GM23338 (cell line): ENCODE data around the gene VAMP7. TPM values are rescaled to one million over a fixed set of nuclear protein-coding genes. Genes with fewer than 3 reads are reported as not detected.

ENCODE experiments used
- ATAC-seq: fragments of 200-7000 bp; cut with Tn5 transposase; 3 replicates; pipeline ENCODE4 v1.9.1; 2020
- DNase-seq: peaks from one replicate; pipeline ENCODE4 v3.0.0-alpha.2; 2015; ENCODE audit warnings: low spot score
- H2AFZ ChIP-seq: fragments of 200-600 bp; sonication (generic); 2 replicates; pipeline ENCODE4 v1.8.0; 2016; ENCODE audit warnings: antibody characterized with exemption, mild to moderate bottlenecking, moderate library complexity
- H3F3A ChIP-seq: fragments of 200-600 bp; sonication (generic); replicated peaks from 2 replicates; pipeline ENCODE4 v1.8.0; 2017; ENCODE audit warnings: antibody characterized with exemption, mixed run types, low read depth
- H3K27ac ChIP-seq: fragments of 200-600 bp; sonication (generic); 2 replicates; pipeline ENCODE4 v1.6.1; 2016; ENCODE audit warnings: low read depth
- H3K27me3 ChIP-seq: fragments of 200-600 bp; sonication (generic); 2 replicates; pipeline ENCODE4 v1.8.0; 2016; ENCODE audit warnings: mild to moderate bottlenecking, mixed run types, moderate library complexity; ENCODE audit not compliant: insufficient read depth
- H3K36me3 ChIP-seq: fragments of 200-600 bp; sonication (generic); 2 replicates; pipeline ENCODE4 v1.8.0; 2016; ENCODE audit warnings: mild to moderate bottlenecking; ENCODE audit not compliant: insufficient read depth
- H3K4me1 ChIP-seq: fragments of 200-600 bp; sonication (generic); 2 replicates; pipeline ENCODE4 v1.8.0; 2016; ENCODE audit warnings: mild to moderate bottlenecking, moderate library complexity; ENCODE audit not compliant: insufficient read depth
- H3K4me2 ChIP-seq: fragments of 200-600 bp; sonication (generic); 2 replicates; pipeline ENCODE4 v1.7.1; 2017; ENCODE audit warnings: mixed run types
- H3K4me3 ChIP-seq: fragments of 200-600 bp; sonication (generic); 2 replicates; pipeline ENCODE4 v1.6.1; 2016; ENCODE audit warnings: mixed run types
- H3K79me2 ChIP-seq: fragments of 200-600 bp; sonication (generic); replicated peaks from 2 replicates; pipeline ENCODE4 v1.8.0; 2017; ENCODE audit warnings: mild to moderate bottlenecking; ENCODE audit not compliant: insufficient read depth
- H3K9me2 ChIP-seq: fragments of 200-600 bp; sonication (generic); 2 replicates; pipeline ENCODE4 v1.8.0; 2017; ENCODE audit not compliant: insufficient read depth
- H4K20me1 ChIP-seq: fragments of 200-600 bp; sonication (generic); replicated peaks from 2 replicates; pipeline ENCODE4 v1.8.0; 2017; ENCODE audit warnings: mild to moderate bottlenecking; ENCODE audit not compliant: insufficient read depth
- H3K27ac Mint-ChIP-seq: 2 replicates; pipeline ENCODE4 v1.8.0; 2020; ENCODE audit warnings: inconsistent platforms, mild to moderate bottlenecking, moderate library complexity, mixed read lengths
- H3K27me3 Mint-ChIP-seq: 3 replicates; pipeline ENCODE4 v1.8.0; 2022; ENCODE audit warnings: low read depth, mild to moderate bottlenecking, moderate library complexity, mixed read lengths, inconsistent platforms; ENCODE audit not compliant: insufficient read depth, poor library complexity
- H3K36me3 Mint-ChIP-seq: 3 replicates; pipeline ENCODE4 v1.8.0; 2021; ENCODE audit warnings: low read depth, mild to moderate bottlenecking, inconsistent platforms, moderate library complexity, mixed read lengths
- H3K4me1 Mint-ChIP-seq: 3 replicates; pipeline ENCODE4 v1.8.0; 2020; ENCODE audit warnings: mild to moderate bottlenecking, inconsistent platforms, mixed read lengths
- H3K4me3 Mint-ChIP-seq: 3 replicates; pipeline ENCODE4 v1.8.0; 2021; ENCODE audit warnings: moderate library complexity, mild to moderate bottlenecking, inconsistent platforms, mixed read lengths
- H3K9me3 Mint-ChIP-seq: 3 replicates; pipeline ENCODE4 v1.8.0; 2020; ENCODE audit warnings: moderate library complexity, mild to moderate bottlenecking, inconsistent platforms, mixed read lengths
- CREB1 ChIP-seq: fragments of 250-450 bp; sonication (Bioruptor Pico); IDR thresholded peaks from 2 replicates; pipeline ENCODE4 v1.5.0; 2020; ENCODE audit warnings: low read depth, mild to moderate bottlenecking, moderate library complexity
- EZH2 ChIP-seq: fragments of 200-600 bp; sonication (generic); IDR thresholded peaks from one replicate; pipeline ENCODE4 v1.8.0; 2017; ENCODE audit warnings: antibody characterized with exemption, mild to moderate bottlenecking, low read depth; ENCODE audit not compliant: unreplicated experiment
- EZH2phosphoT487 ChIP-seq: fragments of 200-600 bp; sonication (generic); IDR thresholded peaks from one replicate; pipeline ENCODE4 v1.8.1; 2018; ENCODE audit warnings: antibody characterized with exemption; ENCODE audit not compliant: unreplicated experiment
- NANOG ChIP-seq: IDR thresholded peaks from 2 replicates; pipeline ENCODE4 v1.6.1; 2016; ENCODE audit warnings: antibody characterized with exemption, borderline replicate concordance
- POLR2AphosphoS5 ChIP-seq: IDR thresholded peaks from 2 replicates; pipeline ENCODE4 v1.6.1; 2016; ENCODE audit warnings: antibody characterized with exemption, low read depth
- ZNF114 ChIP-seq: fragments of 250-450 bp; sonication (Bioruptor Pico); IDR thresholded peaks from 2 replicates; pipeline ENCODE4 v1.5.0; 2020; ENCODE audit warnings: mild to moderate bottlenecking, moderate library complexity
- ZNF331 ChIP-seq: fragments of 250-450 bp; sonication (Bioruptor Pico); IDR thresholded peaks from 2 replicates; pipeline ENCODE4 v1.5.0; 2020; ENCODE audit warnings: low read depth, mild to moderate bottlenecking, moderate library complexity
- polyA plus RNA-seq: library from polyadenylated mRNA; unstranded; fragments of >200 nt; fragmentation: Nextera tagmentation; extraction: Ambion mirVana; gene quantifications from 2 replicates; pipeline ENCODE4 v1.2.1, GENCODE V29; 2016
- total RNA-seq: library from RNA; depleted of rRNA; stranded (reverse); fragments of >200 nt; shearing (Covaris generic); gene quantifications from 2 replicates; pipeline ENCODE4 v1.2.3, GENCODE V29; 2014
- TF ChIP-seq, protein P1 (sequence below): IDR thresholded peaks from one replicate; pipeline ENCODE4 v1.6.1; 2018; ENCODE audit warnings: antibody characterized with exemption; ENCODE audit not compliant: unreplicated experiment
- TF ChIP-seq, protein P2 (sequence below), 2 experiments: fragments of 200-600 bp in 1 of 2; sonication (generic) in 1 of 2; conservative IDR thresholded peaks; 2 replicates each; pipeline versions ENCODE4 v1.5.1 to v1.6.1; 2016 to 2017; ENCODE audit warnings: antibody characterized with exemption in 2 of 2, low read depth in 2 of 2, mild to moderate bottlenecking in 2 of 2, moderate library complexity in 1 of 2
- TF ChIP-seq, protein P3 (sequence below): IDR thresholded peaks from 2 replicates; pipeline ENCODE4 v1.6.1; 2016; ENCODE audit warnings: antibody characterized with exemption
- TF ChIP-seq, protein P4 (sequence below): fragments of 250-450 bp; sonication (Bioruptor Pico); IDR thresholded peaks from 2 replicates; pipeline ENCODE4 v1.5.0; 2020; ENCODE audit warnings: mild to moderate bottlenecking, moderate library complexity

Gene VAMP7
- total and polyA plus RNA-seq, 2 experiments from 2014 or later = 14.0 to 22.7 TPM

DNA sequence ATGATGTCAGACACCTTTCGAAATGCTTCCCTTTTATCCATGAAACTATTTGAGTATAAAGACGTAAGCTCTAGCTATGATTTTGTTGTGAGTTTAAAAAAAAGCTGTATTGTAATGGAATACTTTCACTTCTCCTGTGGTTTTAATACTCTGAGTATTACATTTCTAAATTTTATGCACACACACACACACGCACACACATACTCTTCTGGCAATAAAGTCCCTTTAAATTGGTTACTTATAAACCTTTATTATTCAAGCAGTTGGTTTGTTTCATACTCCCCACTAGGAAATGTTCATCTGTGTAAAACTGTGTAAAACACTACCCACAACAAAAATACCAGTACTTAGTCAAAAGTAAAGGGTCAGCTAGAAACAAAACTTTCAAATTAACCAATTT, 18.2 kb downstream of the VAMP7 start (continued):
- TF ChIP-seq, protein P1, sequence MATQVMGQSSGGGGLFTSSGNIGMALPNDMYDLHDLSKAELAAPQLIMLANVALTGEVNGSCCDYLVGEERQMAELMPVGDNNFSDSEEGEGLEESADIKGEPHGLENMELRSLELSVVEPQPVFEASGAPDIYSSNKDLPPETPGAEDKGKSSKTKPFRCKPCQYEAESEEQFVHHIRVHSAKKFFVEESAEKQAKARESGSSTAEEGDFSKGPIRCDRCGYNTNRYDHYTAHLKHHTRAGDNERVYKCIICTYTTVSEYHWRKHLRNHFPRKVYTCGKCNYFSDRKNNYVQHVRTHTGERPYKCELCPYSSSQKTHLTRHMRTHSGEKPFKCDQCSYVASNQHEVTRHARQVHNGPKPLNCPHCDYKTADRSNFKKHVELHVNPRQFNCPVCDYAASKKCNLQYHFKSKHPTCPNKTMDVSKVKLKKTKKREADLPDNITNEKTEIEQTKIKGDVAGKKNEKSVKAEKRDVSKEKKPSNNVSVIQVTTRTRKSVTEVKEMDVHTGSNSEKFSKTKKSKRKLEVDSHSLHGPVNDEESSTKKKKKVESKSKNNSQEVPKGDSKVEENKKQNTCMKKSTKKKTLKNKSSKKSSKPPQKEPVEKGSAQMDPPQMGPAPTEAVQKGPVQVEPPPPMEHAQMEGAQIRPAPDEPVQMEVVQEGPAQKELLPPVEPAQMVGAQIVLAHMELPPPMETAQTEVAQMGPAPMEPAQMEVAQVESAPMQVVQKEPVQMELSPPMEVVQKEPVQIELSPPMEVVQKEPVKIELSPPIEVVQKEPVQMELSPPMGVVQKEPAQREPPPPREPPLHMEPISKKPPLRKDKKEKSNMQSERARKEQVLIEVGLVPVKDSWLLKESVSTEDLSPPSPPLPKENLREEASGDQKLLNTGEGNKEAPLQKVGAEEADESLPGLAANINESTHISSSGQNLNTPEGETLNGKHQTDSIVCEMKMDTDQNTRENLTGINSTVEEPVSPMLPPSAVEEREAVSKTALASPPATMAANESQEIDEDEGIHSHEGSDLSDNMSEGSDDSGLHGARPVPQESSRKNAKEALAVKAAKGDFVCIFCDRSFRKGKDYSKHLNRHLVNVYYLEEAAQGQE = no peak
- TF ChIP-seq, protein P2, sequence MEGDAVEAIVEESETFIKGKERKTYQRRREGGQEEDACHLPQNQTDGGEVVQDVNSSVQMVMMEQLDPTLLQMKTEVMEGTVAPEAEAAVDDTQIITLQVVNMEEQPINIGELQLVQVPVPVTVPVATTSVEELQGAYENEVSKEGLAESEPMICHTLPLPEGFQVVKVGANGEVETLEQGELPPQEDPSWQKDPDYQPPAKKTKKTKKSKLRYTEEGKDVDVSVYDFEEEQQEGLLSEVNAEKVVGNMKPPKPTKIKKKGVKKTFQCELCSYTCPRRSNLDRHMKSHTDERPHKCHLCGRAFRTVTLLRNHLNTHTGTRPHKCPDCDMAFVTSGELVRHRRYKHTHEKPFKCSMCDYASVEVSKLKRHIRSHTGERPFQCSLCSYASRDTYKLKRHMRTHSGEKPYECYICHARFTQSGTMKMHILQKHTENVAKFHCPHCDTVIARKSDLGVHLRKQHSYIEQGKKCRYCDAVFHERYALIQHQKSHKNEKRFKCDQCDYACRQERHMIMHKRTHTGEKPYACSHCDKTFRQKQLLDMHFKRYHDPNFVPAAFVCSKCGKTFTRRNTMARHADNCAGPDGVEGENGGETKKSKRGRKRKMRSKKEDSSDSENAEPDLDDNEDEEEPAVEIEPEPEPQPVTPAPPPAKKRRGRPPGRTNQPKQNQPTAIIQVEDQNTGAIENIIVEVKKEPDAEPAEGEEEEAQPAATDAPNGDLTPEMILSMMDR (conservative IDR thresholded peaks at IDR 0.05; ENCODE audit: low read depth in 2 of 2) = no peak
- TF ChIP-seq EZH2 (no peak), ZNF331 (CRISPR knock-in tag) (no peak), POLR2AphosphoS5 (no peak)
- TF ChIP-seq, protein P3, sequence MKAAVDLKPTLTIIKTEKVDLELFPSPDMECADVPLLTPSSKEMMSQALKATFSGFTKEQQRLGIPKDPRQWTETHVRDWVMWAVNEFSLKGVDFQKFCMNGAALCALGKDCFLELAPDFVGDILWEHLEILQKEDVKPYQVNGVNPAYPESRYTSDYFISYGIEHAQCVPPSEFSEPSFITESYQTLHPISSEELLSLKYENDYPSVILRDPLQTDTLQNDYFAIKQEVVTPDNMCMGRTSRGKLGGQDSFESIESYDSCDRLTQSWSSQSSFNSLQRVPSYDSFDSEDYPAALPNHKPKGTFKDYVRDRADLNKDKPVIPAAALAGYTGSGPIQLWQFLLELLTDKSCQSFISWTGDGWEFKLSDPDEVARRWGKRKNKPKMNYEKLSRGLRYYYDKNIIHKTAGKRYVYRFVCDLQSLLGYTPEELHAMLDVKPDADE = no peak

DNA sequence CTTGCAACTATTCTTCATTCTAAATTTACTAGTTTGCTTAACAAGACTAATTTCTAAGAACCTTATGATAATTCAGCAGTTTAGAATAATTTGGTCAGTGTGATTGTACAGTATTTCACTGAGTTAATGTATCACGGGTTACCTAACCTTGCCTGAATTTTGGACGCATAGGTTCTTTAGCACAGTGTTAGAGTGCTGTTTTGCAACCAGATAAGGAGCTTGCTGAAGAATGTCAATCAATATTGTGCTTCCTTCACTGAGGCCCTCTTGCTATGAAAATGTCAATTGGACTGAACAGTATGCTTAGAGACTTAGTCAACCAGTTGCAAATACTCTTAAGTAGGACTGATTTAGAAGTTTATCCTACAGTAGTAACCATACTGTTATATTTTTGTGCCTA, 19.6 kb downstream of the VAMP7 start:
- H3K27ac ChIP-seq = no peak overlapping the region
- no peak overlapping the region for H3K4me2 ChIP-seq
- no peaks in the 10 kb centered on the region for H3K27me3 ChIP-seq
- H3F3A ChIP-seq = no peaks in the 10 kb centered on the region
- H3K79me2 ChIP-seq = 0 out of 2 replicates have a peak, but pooled peaks cover under 1% of the 10 kb centered on the region
- no peak for TF ChIP-seq EZH2phosphoT487
- TF ChIP-seq ZNF114 (CRISPR knock-in tag) = no peak
- no peak for TF ChIP-seq ZNF331 (CRISPR knock-in tag)
- TF ChIP-seq, protein P4, sequence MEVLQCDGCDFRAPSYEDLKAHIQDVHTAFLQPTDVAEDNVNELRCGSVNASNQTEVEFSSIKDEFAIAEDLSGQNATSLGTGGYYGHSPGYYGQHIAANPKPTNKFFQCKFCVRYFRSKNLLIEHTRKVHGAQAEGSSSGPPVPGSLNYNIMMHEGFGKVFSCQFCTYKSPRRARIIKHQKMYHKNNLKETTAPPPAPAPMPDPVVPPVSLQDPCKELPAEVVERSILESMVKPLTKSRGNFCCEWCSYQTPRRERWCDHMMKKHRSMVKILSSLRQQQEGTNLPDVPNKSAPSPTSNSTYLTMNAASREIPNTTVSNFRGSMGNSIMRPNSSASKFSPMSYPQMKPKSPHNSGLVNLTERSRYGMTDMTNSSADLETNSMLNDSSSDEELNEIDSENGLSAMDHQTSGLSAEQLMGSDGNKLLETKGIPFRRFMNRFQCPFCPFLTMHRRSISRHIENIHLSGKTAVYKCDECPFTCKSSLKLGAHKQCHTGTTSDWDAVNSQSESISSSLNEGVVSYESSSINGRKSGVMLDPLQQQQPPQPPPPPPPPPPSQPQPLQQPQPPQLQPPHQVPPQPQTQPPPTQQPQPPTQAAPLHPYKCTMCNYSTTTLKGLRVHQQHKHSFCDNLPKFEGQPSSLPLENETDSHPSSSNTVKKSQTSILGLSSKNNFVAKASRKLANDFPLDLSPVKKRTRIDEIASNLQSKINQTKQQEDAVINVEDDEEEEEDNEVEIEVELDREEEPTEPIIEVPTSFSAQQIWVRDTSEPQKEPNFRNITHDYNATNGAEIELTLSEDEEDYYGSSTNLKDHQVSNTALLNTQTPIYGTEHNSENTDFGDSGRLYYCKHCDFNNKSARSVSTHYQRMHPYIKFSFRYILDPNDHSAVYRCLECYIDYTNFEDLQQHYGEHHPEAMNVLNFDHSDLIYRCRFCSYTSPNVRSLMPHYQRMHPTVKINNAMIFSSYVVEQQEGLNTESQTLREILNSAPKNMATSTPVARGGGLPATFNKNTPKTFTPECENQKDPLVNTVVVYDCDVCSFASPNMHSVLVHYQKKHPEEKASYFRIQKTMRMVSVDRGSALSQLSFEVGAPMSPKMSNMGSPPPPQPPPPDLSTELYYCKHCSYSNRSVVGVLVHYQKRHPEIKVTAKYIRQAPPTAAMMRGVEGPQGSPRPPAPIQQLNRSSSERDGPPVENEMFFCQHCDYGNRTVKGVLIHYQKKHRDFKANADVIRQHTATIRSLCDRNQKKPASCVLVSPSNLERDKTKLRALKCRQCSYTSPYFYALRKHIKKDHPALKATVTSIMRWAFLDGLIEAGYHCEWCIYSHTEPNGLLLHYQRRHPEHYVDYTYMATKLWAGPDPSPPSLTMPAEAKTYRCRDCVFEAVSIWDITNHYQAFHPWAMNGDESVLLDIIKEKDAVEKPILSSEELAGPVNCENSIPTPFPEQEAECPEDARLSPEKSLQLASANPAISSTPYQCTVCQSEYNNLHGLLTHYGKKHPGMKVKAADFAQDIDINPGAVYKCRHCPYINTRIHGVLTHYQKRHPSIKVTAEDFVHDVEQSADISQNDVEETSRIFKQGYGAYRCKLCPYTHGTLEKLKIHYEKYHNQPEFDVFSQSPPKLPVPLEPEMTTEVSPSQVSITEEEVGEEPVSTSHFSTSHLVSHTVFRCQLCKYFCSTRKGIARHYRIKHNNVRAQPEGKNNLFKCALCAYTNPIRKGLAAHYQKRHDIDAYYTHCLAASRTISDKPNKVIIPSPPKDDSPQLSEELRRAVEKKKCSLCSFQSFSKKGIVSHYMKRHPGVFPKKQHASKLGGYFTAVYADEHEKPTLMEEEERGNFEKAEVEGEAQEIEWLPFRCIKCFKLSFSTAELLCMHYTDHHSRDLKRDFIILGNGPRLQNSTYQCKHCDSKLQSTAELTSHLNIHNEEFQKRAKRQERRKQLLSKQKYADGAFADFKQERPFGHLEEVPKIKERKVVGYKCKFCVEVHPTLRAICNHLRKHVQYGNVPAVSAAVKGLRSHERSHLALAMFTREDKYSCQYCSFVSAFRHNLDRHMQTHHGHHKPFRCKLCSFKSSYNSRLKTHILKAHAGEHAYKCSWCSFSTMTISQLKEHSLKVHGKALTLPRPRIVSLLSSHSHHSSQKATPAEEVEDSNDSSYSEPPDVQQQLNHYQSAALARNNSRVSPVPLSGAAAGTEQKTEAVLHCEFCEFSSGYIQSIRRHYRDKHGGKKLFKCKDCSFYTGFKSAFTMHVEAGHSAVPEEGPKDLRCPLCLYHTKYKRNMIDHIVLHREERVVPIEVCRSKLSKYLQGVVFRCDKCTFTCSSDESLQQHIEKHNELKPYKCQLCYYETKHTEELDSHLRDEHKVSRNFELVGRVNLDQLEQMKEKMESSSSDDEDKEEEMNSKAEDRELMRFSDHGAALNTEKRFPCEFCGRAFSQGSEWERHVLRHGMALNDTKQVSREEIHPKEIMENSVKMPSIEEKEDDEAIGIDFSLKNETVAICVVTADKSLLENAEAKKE (CRISPR knock-in tag) = no peak
- TF ChIP-seq, protein P3 = no peak
- TF ChIP-seq CREB1 (CRISPR knock-in tag) = no peak
- no peak for TF ChIP-seq NANOG
- no peak overlapping the region for H3K4me3 ChIP-seq
- peaks cover 20% of the 10 kb centered on the region for H3K36me3 ChIP-seq
- Mint-ChIP-seq H3K27me3 (no peaks in the 10 kb centered on the region), H3K36me3 (peaks cover 68% of the 10 kb centered on the region), H3K27ac (no peak overlapping the region), H3K4me1 (no peaks in the 10 kb centered on the region), H3K9me3 (peaks cover 73% of the 10 kb centered on the region), H3K4me3 (no peak overlapping the region)
- H3K4me1 ChIP-seq = no peaks in the 10 kb centered on the region
- DNase-seq = no peak
- no peaks in the 10 kb centered on the region for H4K20me1 ChIP-seq
- no peak overlapping the region for H2AFZ ChIP-seq
- no peak for ATAC-seq
- H3K9me2 ChIP-seq = no peaks in the 10 kb centered on the region
